COLO668 (cell line): ENCODE results near the gene MALAT1.

Experiments used
- DNase-seq: peaks from one replicate; lab custom pipeline; 2025; ENCODE audit not compliant: unreplicated experiment; lab: John Stamatoyannopoulos, UW

The MALAT1 gene

GRCh38 chr11:65537620-65538231 lies 38.9 kb downstream of the MALAT1 start:
- no peak for DNase-seq

- no peak for DNase-seq
Measured at GRCh38 chr11:65538232-65538914, 39.5 kb downstream of the MALAT1 start.

- no peak for DNase-seq
Measured at GRCh38 chr11:65538915-65539743, 40.3 kb downstream of the MALAT1 start.

GRCh38 chr11:65539744-65540289 lies 41.0 kb downstream of the MALAT1 start:
- peak; percentile 77 for DNase-seq

GRCh38 chr11:65540290-65541092 lies 41.6 kb downstream of the MALAT1 start:
- peak; percentile 90 for DNase-seq

GRCh38 chr11:65541093-65541982 lies 42.5 kb downstream of the MALAT1 start:
- no peak for DNase-seq

GRCh38 chr11:65542738-65543390 lies 44.0 kb downstream of the MALAT1 start:
- no peak for DNase-seq

GRCh38 chr11:65545853-65546216 lies 47.0 kb downstream of the MALAT1 start:
- peak; percentile 35 for DNase-seq

GRCh38 chr11:65546217-65546958 lies 47.5 kb downstream of the MALAT1 start:
- peak; percentile 96 for DNase-seq

- DNase-seq = no peak
Measured at GRCh38 chr11:65547446-65548125, 48.7 kb downstream of the MALAT1 start.

- DNase-seq = no peak
Measured at GRCh38 chr11:65548395-65548794, 49.5 kb downstream of the MALAT1 start.

- DNase-seq = no peak
Measured at GRCh38 chr11:65549096-65549495, 50.3 kb downstream of the MALAT1 start.

GRCh38 chr11:65551572-65552387 lies 52.9 kb downstream of the MALAT1 start:
- peak; percentile 85 for DNase-seq

- DNase-seq = peak; percentile 20
Measured at GRCh38 chr11:65552388-65552951, 53.6 kb downstream of the MALAT1 start.

- peak; percentile 41 for DNase-seq
Measured at GRCh38 chr11:65553301-65554001, 54.6 kb downstream of the MALAT1 start.

- no peak for DNase-seq
Measured at GRCh38 chr11:65554057-65554818, 55.4 kb downstream of the MALAT1 start.
